ENCODE data around the gene SEMA4B.
"Not testable (repeated sequence)": the region's sequence is repeated elsewhere in the genome, so short reads cannot be mapped to it uniquely, and the experiment has no call there.

Gene SEMA4B

DNA sequence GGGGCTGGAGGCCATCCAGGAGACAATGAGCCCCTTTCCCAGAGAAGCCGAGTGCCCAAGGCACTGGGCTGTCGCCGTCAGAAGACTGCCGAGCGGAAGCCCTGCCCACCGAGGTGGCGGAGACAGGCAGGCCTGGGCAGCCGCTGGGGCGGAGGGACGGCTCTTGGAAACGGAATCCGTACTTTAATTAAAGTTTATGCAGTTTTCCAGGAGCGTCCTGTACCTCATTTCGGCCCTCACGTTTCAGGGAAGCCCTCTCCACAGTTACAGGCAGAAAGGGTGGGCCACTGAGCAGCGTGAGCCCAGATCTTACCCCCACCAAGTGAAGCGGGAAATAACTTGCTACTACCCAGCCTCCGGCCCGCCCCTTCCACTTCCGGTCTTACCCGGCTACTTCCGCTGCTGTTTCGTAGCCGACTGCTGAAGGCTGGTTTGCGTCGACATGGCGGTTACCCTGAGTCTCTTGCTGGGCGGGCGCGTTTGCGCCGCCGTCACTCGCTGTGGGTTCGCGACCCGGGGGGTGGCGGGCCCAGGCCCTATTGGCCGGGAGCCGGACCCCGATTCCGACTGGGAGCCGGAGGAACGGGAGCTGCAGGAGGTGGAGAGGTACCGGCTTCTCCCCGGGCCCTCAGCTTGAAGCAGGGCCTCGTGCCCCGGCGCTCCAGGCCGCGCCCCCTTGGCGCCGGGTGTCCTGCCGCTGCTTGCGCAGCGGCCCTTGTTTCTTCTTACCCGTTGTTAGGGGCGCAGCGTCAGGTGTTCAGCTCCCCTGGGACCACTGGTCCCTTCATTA lies 64.3 kb downstream of the SEMA4B start, which contains the start of gene NGRN:
NGRN (plus strand) TSS at position 402 of the 790 bp plus-strand sequence; CDS start at position 443, 41 bp downstream.
- peak; percentile 58 for DNase-seq

DNA sequence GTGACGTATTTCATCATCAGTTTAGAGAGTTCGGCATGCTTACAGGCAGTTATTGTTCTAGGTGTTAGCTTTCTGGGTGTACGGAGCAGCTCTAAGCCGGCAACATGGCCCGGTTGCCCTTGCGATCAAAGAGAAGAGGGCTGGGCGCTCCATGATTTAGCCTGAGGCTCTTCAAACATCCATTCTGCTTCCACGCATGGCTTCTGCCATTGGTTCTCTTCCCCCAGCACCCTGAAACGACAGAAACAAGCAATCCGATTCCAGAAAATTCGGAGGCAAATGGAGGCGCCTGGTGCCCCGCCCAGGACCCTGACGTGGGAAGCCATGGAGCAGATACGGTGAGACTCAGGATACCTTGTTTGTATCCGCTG lies 64.9 kb downstream of the SEMA4B start:
- DNase-seq: no peak

DNA sequence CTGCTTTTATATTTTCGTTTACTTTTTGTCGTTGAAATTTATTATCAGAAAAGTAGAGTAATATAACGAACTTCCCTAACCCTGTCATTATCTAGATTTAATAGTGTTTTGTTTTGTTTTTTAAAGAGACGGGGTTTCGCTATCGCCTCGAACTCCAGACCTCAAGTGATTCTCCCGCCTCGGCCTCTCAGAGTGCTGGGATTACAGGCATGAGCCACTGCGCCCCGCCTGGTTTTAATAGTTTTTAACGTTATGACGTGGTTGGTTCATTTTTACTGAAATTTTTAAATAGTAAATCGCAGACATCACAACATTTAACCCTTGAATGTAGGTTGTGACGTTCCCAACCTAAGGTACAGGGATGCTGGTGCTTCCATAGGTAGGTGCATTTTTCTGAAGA lies 65.4 kb downstream of the SEMA4B start:
- DNase-seq: no peak

DNA sequence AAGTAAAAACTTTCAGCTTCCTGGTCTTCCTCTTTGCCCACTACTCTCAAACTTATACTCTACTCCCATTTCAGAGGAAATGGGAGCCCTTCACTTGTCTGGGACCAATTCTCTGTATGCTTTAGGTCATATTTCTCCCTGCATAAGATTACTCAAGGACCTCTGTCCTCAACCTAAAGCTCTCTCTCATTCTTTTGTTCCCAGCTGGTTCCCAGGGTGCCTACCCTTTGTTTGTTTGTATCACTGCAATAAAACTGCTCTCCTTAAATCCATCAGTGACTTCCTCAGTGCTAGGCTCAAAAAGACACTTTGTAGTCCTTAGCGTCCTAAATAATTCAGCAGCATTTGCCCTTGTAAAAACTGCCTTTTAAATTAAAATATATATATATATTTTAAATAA lies 67.3 kb downstream of the SEMA4B start:
- DNase-seq: no peak

DNA sequence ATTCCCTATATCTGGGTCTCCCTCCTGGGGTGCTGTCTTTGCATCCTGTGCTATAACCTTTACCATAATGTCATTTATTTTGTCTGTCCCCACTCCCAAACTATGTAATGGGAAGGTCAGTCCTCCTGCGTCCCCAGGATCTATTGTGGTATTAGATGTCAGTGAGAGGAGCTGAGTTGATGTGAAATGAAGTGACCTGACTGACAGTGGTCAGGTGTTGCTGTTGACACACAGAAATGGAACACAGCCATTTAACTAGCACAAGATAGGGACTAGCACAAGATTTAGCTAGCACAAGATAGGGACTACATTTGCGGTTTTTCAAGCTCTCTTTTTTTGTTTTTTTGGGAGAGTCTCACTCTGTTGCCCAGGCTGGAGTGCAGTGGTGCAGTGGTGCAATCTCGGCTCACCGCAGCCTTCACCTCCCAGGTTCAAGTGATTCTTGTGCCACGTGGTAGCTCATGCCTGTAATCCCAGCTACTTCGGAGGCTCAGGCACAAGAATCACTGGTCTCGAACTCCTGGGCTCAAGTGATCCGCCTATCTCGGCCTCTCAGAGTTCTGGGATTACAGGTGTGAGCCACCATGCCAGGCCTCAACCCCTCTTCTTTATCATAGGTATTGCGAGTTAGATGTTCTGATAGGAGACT lies 69.5 kb downstream of the SEMA4B start:
- no peak for DNase-seq

DNA sequence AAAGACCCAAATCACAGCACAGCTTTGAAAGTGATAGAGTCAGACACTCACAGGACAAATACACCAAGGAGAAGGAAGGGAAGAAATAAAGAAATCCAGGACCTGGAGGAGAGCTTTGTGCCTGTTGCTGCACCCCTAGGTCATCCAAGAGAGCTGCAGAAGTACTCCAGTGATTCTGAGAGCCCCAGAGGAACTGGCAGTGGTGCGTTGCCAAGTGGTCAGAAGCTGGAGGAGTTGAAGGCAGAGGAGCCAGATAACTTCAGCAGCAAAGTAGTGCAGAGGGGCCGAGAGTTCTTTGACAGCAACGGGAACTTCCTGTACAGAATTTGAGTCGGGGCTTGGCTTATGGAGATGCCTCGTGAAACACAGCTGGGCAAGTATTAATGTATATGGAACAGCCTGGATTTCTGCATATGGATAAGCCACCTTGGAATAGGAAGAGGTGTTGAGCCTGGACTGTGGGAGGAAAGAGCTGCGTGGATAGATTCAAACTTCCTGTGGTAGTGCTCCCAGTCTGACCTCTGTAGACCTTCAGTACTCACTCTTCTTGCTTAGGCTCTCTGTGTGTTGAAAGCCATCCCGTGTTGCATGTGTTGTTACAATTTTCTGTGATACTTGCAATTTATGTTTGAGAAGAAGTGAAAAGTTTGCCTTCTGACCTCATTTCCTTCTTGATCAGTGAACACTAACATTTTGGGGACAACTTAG lies 70.5 kb downstream of the SEMA4B start:
- DNase-seq: no peak

DNA sequence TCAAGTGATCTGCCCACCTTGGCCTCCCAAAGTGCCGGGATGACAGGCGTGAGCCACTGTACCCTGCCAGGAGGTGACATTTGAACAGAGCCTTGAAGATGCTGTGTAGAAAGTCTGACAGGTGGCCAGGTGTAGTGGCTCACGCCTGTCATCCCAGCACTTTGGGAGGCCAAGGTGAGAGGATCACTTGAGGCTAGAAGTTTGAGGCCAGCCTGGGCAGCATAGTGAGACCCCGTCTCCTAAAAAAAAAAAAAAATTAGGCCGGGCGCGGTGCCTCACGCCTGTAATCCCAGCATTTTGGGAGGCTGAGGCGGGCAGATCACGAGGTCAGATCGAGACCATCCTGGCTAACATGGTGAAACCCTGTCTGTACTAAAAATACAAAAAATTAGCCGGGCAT lies 77.3 kb downstream of the SEMA4B start:
- DNase-seq: not testable (repeated sequence)

Measured in NCI-H2107 (cell line).